Measurements from ENCODE around the gene PCSK5.

The PCSK5 gene

GRCh38 chr9:75921391-75922127 lies 31.1 kb downstream of the PCSK5 start:
- DNase-seq (ENCODE audit: low read depth): no peak

GRCh38 chr9:75926385-75926784 lies 35.9 kb downstream of the PCSK5 start:
- DNase-seq (ENCODE audit: low read depth): no peak

DNA sequence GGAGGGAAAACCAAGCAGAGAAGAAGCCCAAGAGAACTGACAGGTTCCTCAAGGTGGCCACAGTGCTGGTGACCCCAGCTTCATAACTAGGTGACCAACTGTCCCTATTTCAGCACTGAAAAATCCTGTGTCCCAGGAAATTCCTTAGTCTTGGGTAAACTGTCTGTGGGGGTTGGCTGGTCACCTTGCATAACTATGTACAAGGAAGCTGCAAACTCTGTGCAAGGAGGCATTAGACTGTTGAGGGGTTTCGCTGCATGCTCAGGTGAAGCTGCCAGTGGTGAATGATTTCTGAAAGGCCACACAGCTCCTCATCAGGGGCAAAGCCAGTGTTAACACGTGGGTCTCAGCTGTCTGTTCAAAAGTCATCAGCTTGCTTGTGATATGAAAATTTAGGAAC lies 36.9 kb downstream of the PCSK5 start:
- DNase-seq (ENCODE audit: low read depth): no peak

GRCh38 chr9:75930190-75930589 lies 39.7 kb downstream of the PCSK5 start:
- DNase-seq (ENCODE audit: low read depth): no peak

DNA sequence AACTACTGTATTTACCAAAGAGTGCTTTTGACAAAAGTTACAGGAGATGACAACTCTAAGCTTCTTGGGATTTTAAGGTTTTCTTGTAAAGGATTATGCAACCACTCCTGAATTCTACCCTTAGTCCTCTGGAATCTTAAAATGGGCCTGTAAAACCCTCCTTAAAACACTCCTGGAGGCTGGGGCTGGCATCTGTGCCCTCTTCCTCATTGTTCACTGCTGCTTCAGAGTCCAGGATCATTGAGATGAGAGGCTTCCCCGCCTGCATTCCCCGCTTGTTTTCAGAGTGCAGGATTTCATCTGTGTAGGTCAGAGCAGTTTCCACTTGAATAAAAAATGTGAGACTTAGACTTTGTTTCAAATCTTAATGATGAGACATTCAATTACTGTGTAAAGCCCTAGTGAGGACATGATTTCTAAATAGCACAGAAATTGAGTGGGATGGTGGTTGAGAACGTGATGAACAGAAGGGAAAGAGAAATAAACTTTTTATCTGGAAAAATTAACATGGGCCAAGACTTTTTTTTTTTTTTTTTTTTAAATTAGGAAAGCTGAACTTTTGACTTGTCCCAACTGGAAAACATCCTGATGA lies 40.4 kb downstream of the PCSK5 start:
- no peak for DNase-seq (ENCODE audit: low read depth)

- no peak for DNase-seq (ENCODE audit: low read depth)
Observed at GRCh38 chr9:75933982-75934381, 43.5 kb downstream of the PCSK5 start.

- DNase-seq (ENCODE audit: low read depth): no peak
Observed at GRCh38 chr9:75935591-75935990, 45.1 kb downstream of the PCSK5 start.

DNA sequence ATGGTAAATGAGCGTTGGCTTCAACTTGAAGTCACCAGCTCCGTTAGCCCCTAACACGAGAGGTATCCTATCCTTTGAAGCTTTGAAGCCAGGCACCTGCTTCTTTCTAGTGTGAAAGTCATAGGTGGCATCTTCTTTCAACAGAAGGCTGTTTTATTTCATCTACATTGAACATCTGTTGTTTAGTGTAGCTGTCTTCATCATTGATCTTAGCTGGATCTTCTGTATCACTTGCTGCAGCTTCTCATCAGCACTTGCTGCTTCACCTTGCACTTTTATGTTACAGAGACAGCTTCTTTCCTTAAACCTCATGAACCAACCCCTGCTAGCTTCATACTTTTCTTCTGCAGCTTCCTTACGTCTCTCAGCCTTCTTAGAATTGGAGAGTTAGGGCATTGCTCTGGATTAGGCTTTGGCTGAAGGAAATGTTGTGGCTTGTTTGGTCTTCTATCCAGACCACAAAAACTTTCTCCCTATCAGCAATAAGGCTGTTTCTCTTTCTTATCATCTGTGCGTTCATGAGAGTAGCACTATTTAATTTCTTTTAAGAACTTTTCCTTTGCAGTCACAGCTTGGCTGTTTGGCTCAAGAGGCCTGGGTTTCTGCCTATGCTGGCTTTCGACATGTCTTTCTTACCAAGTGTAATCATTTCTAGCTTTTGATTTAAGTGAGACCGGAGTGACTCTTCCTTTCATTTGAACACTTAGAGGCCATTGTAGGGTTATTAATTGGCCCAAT lies 47.2 kb downstream of the PCSK5 start:
- no peak for DNase-seq (ENCODE audit: low read depth)

DNA sequence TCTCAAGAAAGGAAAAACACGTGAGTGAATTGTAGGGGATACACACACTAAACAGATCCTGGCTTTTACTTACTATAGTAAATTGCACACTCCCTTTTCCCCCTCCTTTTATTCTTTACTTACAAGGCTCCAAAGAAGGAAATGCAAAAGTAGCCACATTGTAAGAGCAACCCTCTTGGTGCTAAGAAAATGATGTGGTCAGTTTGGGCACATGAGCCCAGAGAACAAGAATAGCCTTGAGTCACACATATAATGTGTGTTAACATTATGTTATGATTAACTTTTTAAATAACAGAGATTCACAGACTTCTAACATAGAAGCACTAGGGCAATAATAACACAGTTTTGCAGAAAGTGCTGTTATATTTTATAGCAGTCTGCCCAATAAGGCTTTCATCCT lies 48.5 kb downstream of the PCSK5 start:
- DNase-seq (ENCODE audit: low read depth): no peak

GRCh38 chr9:75939536-75940111 lies 49.2 kb downstream of the PCSK5 start:
- no peak for DNase-seq (ENCODE audit: low read depth)

DNA sequence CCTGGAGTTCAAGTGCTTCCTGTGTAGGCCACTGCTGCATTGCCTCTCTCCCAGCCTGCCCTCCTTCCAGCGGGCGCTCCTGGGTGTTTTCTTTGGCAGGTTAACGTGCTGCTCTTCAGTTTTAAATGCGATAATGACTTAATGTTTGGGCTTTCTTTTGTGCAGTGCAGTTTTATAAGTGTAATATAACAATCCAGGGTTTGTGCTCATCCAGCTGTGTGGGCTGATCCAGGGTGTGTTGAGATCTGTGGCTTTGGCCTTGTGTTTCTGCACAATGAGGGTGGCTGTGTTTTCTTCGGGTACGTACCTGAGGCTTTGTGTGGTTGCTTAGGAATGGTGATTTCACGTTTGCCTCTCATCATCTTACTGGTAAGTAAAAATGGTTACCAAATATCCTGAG lies 50.6 kb downstream of the PCSK5 start:
- no peak for DNase-seq (ENCODE audit: low read depth)

GRCh38 chr9:75941577-75942311 lies 51.3 kb downstream of the PCSK5 start:
- DNase-seq (ENCODE audit: low read depth): no peak

DNA sequence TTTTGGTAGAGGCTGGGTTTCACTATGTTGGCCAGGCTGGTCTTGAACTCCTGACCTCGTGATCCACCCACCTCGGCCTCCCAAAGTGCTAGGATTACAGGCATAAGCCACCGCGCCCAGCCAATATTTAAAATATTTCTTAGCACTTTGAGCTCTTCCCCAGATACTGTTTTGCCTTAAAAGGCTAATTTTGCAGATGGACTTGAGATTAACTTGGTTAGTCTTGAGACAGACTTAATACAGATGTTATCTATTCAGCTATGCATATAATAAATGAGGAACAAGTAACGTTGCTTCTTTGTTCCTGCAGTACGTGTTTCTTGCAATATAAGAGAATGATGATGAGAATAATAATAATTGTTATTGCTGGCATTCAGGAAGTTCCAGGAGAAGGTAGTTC lies 56.3 kb downstream of the PCSK5 start:
- no peak for DNase-seq (ENCODE audit: low read depth)

DNA sequence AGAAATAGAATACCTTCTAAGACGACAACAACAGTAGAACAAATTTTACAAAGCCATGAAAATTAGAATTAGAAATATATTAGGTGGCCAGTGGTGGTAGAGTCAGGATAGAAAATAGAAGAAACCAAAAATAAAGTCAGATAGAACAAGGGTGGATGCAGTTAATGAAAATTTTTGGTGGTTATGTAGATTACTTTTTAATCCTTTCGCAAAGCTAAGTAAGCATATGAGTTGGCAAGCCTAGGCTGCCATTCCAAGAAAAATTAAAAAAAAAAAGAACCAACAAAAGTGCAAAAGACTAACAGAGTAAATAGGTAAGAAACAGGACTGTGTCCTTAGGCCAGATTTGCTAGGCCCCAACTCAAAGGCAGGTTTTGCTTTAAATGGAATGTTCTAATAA lies 56.8 kb downstream of the PCSK5 start:
- DNase-seq (ENCODE audit: low read depth): no peak

DNA sequence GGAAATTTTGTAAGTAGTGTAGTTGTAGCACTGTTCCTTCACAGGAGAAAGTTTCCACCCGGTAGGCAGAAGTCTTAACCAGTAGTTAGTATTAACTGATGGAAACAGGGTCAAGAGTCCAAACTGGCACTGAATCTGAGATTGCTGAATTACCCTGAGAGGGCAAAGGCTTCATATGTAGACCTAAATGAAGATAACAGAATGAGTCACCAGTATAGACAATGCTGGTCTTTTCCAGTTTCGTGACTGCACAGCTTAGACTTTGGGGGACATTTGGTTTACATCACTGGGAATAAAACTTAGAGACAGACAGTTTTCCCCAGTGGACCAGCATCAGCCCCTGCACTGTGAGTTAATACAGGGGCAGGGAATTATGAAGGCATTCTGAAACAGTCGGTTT lies 60.5 kb downstream of the PCSK5 start:
- no peak for DNase-seq (ENCODE audit: low read depth)

GRCh38 chr9:75953218-75953617 lies 62.7 kb downstream of the PCSK5 start:
- no peak for DNase-seq (ENCODE audit: low read depth)

DNA sequence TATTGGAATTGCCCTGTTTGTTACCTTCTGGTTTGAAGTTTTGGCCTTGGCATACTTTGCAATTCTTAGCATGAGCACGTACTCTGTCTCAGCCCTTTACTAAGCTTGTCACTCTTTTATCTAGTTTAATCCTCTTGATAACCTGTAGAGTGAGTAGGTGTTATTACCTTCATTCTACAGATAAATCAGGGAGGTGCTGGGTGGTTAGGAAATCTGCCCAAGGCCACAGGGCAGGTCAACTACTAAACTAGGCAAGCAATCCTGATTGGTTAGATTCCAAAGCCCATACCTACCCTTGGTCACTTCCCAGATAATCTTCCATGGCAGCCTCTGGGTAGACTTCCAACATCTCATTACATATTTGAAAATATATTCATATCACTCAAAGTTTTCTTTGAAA lies 65.7 kb downstream of the PCSK5 start:
- DNase-seq (ENCODE audit: low read depth): no peak

DNA sequence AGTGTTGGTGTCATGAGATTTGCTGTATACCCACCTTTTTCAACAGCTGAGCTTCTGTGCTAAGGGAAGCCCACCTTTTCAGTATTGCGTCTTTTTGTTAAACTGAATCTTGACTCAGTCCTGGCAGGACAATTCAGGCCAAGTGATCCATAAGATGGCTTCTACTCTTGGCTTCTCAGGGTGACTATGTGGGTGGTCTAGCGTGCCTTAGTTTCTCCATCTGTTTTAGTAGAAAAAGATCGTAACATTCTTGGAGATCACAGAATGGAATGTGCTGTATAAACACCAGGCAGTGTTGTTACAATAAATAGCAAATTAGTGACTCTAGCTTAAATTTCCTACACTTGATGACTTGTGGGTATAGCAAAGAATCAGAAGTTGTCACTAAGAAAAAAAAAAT lies 66.6 kb downstream of the PCSK5 start:
- no peak for DNase-seq (ENCODE audit: low read depth)

DNA sequence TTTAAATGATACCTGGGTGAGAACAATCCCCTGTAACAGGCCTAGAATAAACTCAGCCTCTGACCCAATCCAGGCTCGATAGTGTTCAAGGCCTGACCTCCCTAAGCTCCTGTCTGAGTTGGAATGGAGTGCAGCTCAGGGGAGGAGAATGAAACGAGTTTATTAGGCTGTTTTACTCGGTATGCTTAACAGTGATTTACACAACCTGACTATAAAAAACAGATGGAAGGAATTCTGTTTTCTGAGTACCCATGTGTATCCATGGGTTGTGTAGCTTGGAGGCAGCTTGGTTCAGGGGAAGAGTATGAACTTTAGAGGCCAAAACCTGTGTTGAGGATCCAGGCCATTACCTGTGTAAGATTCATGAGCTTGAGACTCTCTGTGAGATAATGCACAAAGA lies 67.8 kb downstream of the PCSK5 start:
- no peak for DNase-seq (ENCODE audit: low read depth)

GRCh38 chr9:75960551-75960950 lies 70.1 kb downstream of the PCSK5 start:
- no peak for DNase-seq (ENCODE audit: low read depth)

DNA sequence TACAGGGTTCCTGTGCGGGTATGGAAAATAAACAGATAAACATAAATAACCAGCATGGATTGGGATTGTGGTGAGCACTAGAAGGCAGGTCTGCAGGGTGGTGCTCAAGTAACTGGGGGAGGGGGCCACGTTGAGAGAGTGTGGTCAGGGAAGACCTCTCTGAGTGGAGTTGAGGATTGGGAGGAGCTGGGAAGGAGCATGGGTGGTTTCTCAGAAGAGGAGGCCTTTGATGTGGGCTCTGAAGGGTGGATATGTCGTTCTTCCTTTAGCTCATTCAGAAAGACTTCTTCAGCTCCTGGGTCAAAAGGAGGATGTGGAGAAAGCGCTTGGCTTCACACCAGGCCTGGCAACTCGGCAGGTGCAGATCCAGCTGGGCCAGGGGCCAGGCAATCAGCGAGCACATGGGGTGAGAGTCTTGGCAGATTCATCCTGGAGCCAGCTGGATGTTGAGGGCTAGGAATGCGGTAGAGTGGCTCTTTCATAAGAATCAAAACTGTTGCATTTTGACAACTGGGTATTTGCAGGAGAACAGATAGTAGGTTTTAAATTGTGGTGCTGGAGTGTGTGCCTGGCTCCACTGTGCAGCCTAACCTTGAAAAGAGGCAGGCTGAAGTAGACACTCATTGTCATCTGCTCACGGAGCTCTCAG lies 71.7 kb downstream of the PCSK5 start:
- DNase-seq (ENCODE audit: low read depth): no peak

- no peak for DNase-seq (ENCODE audit: low read depth)
Observed at GRCh38 chr9:75962662-75963036, 72.2 kb downstream of the PCSK5 start.
